Neutrophil (primary cell): ENCODE results near the gene EPAS1.

Source experiments
- H3K27ac ChIP-seq: fragments of 200-600 bp; sonication (generic); 2 replicates; pipeline ENCODE4 v1.5.1; 2016; ENCODE audit warnings: mild to moderate bottlenecking, moderate library complexity
- H3K27me3 ChIP-seq: fragments of 200-600 bp; sonication (generic); 2 replicates; pipeline ENCODE4 v1.6.0; 2016; ENCODE audit warnings: mild to moderate bottlenecking
- H3K36me3 ChIP-seq: fragments of 200-600 bp; sonication (generic); 2 replicates; pipeline ENCODE4 v1.5.1; 2017
- H3K4me1 ChIP-seq, 2 experiments: fragments of 200-600 bp in 1 of 2; sonication (generic) in 1 of 2; 1 replicate in 1 of 2; 2 replicates in 1 of 2; pipeline versions ENCODE4 v1.5.1 to v1.6.1; 2013 to 2016; ENCODE audit warnings: low read depth in 1 of 2, low read length in 1 of 2, mild to moderate bottlenecking in 1 of 2, moderate library complexity in 1 of 2; ENCODE audit not compliant: control insufficient read depth in 1 of 2, insufficient read depth in 1 of 2
- H3K4me3 ChIP-seq, 2 experiments: fragments of 200-600 bp in 1 of 2; sonication (generic) in 1 of 2; 1 replicate in 1 of 2; 2 replicates in 1 of 2; pipeline ENCODE4 v1.5.1; 2013 to 2016; ENCODE audit warnings: low read depth in 1 of 2, low read length in 1 of 2, mild to moderate bottlenecking in 1 of 2, moderate library complexity in 1 of 2
- H3K9me3 ChIP-seq: fragments of 200-600 bp; sonication (generic); 2 replicates; pipeline ENCODE4 v1.5.1; 2016
- CTCF ChIP-seq: fragments of 200-600 bp; sonication (generic); IDR thresholded peaks from 2 replicates; pipeline ENCODE4 v1.5.1; 2016; ENCODE audit warnings: antibody characterized with exemption

The EPAS1 gene

GRCh38 chr2:46422717-46423394 is 125.6 kb downstream of the EPAS1 start:
- H3K36me3 ChIP-seq, result no peaks in the 10 kb centered on the region
- H3K4me3 ChIP-seq, result no peak overlapping the region
- no peak overlapping the region for H3K27ac ChIP-seq
- H3K4me1 ChIP-seq, result no peaks in the 10 kb centered on the region
- no peaks in the 10 kb centered on the region for H3K27me3 ChIP-seq
- TF ChIP-seq CTCF, result no peak
- no peaks in the 10 kb centered on the region for H3K9me3 ChIP-seq

- no peak overlapping the region for H3K4me3 ChIP-seq
- no peak for TF ChIP-seq CTCF
- H3K36me3 ChIP-seq, result no peaks in the 10 kb centered on the region
- H3K27ac ChIP-seq, result no peak overlapping the region
- H3K27me3 ChIP-seq, result no peaks in the 10 kb centered on the region
- H3K9me3 ChIP-seq, result no peaks in the 10 kb centered on the region
- H3K4me1 ChIP-seq, result no peaks in the 10 kb centered on the region
Measured at GRCh38 chr2:46424937-46425336, 127.7 kb downstream of the EPAS1 start.

GRCh38 chr2:46428911-46429436 is 131.8 kb downstream of the EPAS1 start:
- H3K4me3 ChIP-seq, result no peak overlapping the region
- no peaks in the 10 kb centered on the region for H3K4me1 ChIP-seq
- no peak for TF ChIP-seq CTCF
- no peaks in the 10 kb centered on the region for H3K27me3 ChIP-seq
- no peaks in the 10 kb centered on the region for H3K9me3 ChIP-seq
- no peaks in the 10 kb centered on the region for H3K36me3 ChIP-seq
- H3K27ac ChIP-seq, result no peak overlapping the region

GRCh38 chr2:46430413-46430812 is 133.2 kb downstream of the EPAS1 start:
- Histone ChIP-seq H3K4me1 (no peaks in the 10 kb centered on the region), H3K27ac (no peak overlapping the region), H3K27me3 (no peaks in the 10 kb centered on the region), H3K4me3 (no peak overlapping the region), H3K36me3 (no peaks in the 10 kb centered on the region), H3K9me3 (no peaks in the 10 kb centered on the region)
- TF ChIP-seq CTCF, result no peak

- TF ChIP-seq CTCF, result no peak
- Histone ChIP-seq H3K4me3 (no peak overlapping the region), H3K27ac (no peak overlapping the region), H3K4me1 (no peaks in the 10 kb centered on the region), H3K36me3 (no peaks in the 10 kb centered on the region), H3K9me3 (no peaks in the 10 kb centered on the region), H3K27me3 (no peaks in the 10 kb centered on the region)
Measured at GRCh38 chr2:46430992-46431391, 133.8 kb downstream of the EPAS1 start.
